MM.1S (cell line): ENCODE results near the gene OXLD1.

Experiments
- EZH2 ChIP-seq: fragments of 300-600 bp; sonication (generic); optimal IDR thresholded peaks from 2 replicates; pipeline ENCODE3; 2017; ENCODE audit warnings: low read depth, mild to moderate bottlenecking, antibody characterized with exemption, low read length, mixed read lengths
- EZH2phosphoT487 ChIP-seq: fragments of 300-600 bp; sonication (generic); IDR thresholded peaks from 2 replicates; pipeline ENCODE4 v1.6.1; 2018; ENCODE audit warnings: antibody characterized with exemption, low read length
- TF ChIP-seq, protein P1 (sequence below): fragments of 300-600 bp; sonication (generic); IDR thresholded peaks from 2 replicates; pipeline ENCODE4 v1.5.1; 2016; ENCODE audit warnings: antibody characterized with exemption, low read length, mixed read lengths

DNA sequence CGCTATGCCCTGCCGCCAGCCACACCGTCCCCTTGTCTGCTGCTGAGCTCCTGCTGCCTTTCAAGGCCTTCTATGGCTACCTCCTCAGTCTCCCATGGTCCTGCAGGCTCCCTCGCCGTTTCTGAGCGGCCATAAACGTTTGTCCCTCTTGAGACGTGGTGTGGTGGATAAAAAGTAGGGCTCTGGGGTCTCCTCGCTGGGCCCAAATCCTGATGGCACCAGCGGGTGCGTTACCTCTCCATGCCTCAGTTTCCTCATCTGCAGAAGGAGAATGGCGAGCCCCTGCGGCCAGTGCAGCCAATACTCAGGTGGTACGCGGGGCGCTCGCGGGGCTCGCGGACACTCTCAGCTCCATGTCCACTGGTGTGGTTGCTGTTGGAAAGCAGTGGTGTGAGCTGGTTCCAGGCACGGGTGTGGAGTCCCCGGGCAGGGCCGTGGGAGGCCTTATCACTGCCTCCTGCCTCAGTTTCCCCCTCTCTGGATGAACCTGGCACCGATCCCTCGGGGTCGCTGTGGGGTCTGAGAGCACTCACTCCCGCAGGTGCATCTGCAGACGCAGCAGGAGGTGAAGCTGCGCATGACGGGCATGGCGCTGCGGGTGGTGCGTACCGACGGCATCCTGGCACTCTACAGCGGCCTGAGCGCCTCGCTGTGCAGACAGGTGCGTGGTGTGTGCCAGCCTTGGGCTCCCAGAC lies 48.2 kb upstream of the OXLD1 start:
- TF ChIP-seq, protein P1, sequence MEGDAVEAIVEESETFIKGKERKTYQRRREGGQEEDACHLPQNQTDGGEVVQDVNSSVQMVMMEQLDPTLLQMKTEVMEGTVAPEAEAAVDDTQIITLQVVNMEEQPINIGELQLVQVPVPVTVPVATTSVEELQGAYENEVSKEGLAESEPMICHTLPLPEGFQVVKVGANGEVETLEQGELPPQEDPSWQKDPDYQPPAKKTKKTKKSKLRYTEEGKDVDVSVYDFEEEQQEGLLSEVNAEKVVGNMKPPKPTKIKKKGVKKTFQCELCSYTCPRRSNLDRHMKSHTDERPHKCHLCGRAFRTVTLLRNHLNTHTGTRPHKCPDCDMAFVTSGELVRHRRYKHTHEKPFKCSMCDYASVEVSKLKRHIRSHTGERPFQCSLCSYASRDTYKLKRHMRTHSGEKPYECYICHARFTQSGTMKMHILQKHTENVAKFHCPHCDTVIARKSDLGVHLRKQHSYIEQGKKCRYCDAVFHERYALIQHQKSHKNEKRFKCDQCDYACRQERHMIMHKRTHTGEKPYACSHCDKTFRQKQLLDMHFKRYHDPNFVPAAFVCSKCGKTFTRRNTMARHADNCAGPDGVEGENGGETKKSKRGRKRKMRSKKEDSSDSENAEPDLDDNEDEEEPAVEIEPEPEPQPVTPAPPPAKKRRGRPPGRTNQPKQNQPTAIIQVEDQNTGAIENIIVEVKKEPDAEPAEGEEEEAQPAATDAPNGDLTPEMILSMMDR = no peak
- TF ChIP-seq EZH2 (no peak), EZH2phosphoT487 (no peak)
